ENCODE measurements around the gene CEP72.

CEP72 gene

GRCh38 chr5:659496-660263, 47.5 kb downstream of the CEP72 start:
- no peak for DNase-seq (ENCODE audit: low read depth, low spot score)

- DNase-seq (ENCODE audit: low read depth, low spot score), result no peak
Observed at GRCh38 chr5:660491-661030, 48.4 kb downstream of the CEP72 start.

- no peak for DNase-seq (ENCODE audit: low read depth, low spot score)
Observed at GRCh38 chr5:661891-662750, 50.0 kb downstream of the CEP72 start.

- DNase-seq (ENCODE audit: low read depth, low spot score), result no peak
Observed at GRCh38 chr5:662751-663435, 50.8 kb downstream of the CEP72 start.

GRCh38 chr5:663436-664342, 51.5 kb downstream of the CEP72 start:
- no peak for DNase-seq (ENCODE audit: low read depth, low spot score)

GRCh38 chr5:664343-664993, 52.3 kb downstream of the CEP72 start:
- no peak for DNase-seq (ENCODE audit: low read depth, low spot score)

GRCh38 chr5:664994-665360, 52.8 kb downstream of the CEP72 start:
- no peak for DNase-seq (ENCODE audit: low read depth, low spot score)

GRCh38 chr5:665541-665955, 53.4 kb downstream of the CEP72 start:
- DNase-seq (ENCODE audit: low read depth, low spot score), result no peak

GRCh38 chr5:665956-666711, 54.0 kb downstream of the CEP72 start:
- no peak for DNase-seq (ENCODE audit: low read depth, low spot score)

GRCh38 chr5:666816-667498, 54.8 kb downstream of the CEP72 start:
- no peak for DNase-seq (ENCODE audit: low read depth, low spot score)

GRCh38 chr5:668283-668995, 56.3 kb downstream of the CEP72 start:
- DNase-seq (ENCODE audit: low read depth, low spot score), result no peak

- DNase-seq (ENCODE audit: low read depth, low spot score), result no peak
Observed at GRCh38 chr5:669111-669841, 57.1 kb downstream of the CEP72 start.

GRCh38 chr5:669842-670395, 57.8 kb downstream of the CEP72 start:
- DNase-seq (ENCODE audit: low read depth, low spot score), result no peak

GRCh38 chr5:670396-671270, 58.5 kb downstream of the CEP72 start:
- DNase-seq (ENCODE audit: low read depth, low spot score), result no peak

GRCh38 chr5:671459-672328, 59.6 kb downstream of the CEP72 start:
- no peak for DNase-seq (ENCODE audit: low read depth, low spot score)

Measured in smooth muscle cell of the brain vasculature (primary cell).